ENCODE results near the gene ACYP2.

ACYP2 gene

GRCh38 chr2:54249629-54250028 lies 134.2 kb downstream of the ACYP2 start:
- Histone ChIP-seq H2BK120ac (ENCODE audit: low read depth, low read length) (no peak overlapping the region), H2AK5ac (ENCODE audit: low read length) (no peak overlapping the region), H3K79me1 (ENCODE audit: low read length) (no peaks in the 10 kb centered on the region), H3K27me3 (ENCODE audit: insufficient read depth, low read length, poor library complexity) (peaks cover 2% of the 10 kb centered on the region), H3K79me2 (ENCODE audit: control insufficient read depth, insufficient read depth, low read length) (no peaks in the 10 kb centered on the region), H3K9ac (ENCODE audit: low read length) (no peak overlapping the region), H4K5ac (ENCODE audit: low read length) (no peak overlapping the region), H3K18ac (ENCODE audit: low read length) (no peak overlapping the region), H4K8ac (ENCODE audit: low read depth, low read length) (no peak overlapping the region), H3K4me3 (ENCODE audit: low read length) (no peak overlapping the region), H3K23ac (ENCODE audit: low read length) (no peak overlapping the region), H3K56ac (ENCODE audit: low read length) (no peak overlapping the region), H3K36me3 (ENCODE audit: control insufficient read depth, insufficient read depth, low read length) (no peaks in the 10 kb centered on the region), H2BK5ac (ENCODE audit: low read length) (no peak overlapping the region), H3K27ac (ENCODE audit: low read depth, low read length) (no peak overlapping the region), H3K4ac (ENCODE audit: low read depth, low read length) (no peak overlapping the region), H3K4me1 (ENCODE audit: control insufficient read depth, low read depth, low read length) (no peaks in the 10 kb centered on the region), H2BK15ac (replicated peaks; ENCODE audit: low read depth) (no peak overlapping the region), H3K4me2 (ENCODE audit: low read length) (no peak overlapping the region)
- DNase-seq: no peak

GRCh38 chr2:54254180-54254579 lies 138.8 kb downstream of the ACYP2 start:
- no peak overlapping the region for H3K56ac ChIP-seq (ENCODE audit: low read length)
- no peak overlapping the region for H2BK5ac ChIP-seq (ENCODE audit: low read length)
- no peak overlapping the region for H4K5ac ChIP-seq (ENCODE audit: low read length)
- no peaks in the 10 kb centered on the region for H3K4me1 ChIP-seq (ENCODE audit: control insufficient read depth, low read depth, low read length)
- no peak for DNase-seq
- H3K36me3 ChIP-seq (ENCODE audit: control insufficient read depth, insufficient read depth, low read length): no peaks in the 10 kb centered on the region
- no peak overlapping the region for H4K8ac ChIP-seq (ENCODE audit: low read depth, low read length)
- no peak overlapping the region for H3K27ac ChIP-seq (ENCODE audit: low read depth, low read length)
- H3K9ac ChIP-seq (ENCODE audit: low read length): no peak overlapping the region
- no peak overlapping the region for H2AK5ac ChIP-seq (ENCODE audit: low read length)
- H2BK120ac ChIP-seq (ENCODE audit: low read depth, low read length): no peak overlapping the region
- no peaks in the 10 kb centered on the region for H3K79me1 ChIP-seq (ENCODE audit: low read length)
- no peak overlapping the region for H3K23ac ChIP-seq (ENCODE audit: low read length)
- no peak overlapping the region for H3K18ac ChIP-seq (ENCODE audit: low read length)
- peaks cover 2% of the 10 kb centered on the region for H3K27me3 ChIP-seq (ENCODE audit: insufficient read depth, low read length, poor library complexity)
- H3K79me2 ChIP-seq (ENCODE audit: control insufficient read depth, insufficient read depth, low read length): no peaks in the 10 kb centered on the region
- H3K4ac ChIP-seq (ENCODE audit: low read depth, low read length): no peak overlapping the region
- H3K4me3 ChIP-seq (ENCODE audit: low read length): no peak overlapping the region
- H3K4me2 ChIP-seq (ENCODE audit: low read length): no peak overlapping the region
- no peak overlapping the region for H2BK15ac ChIP-seq (replicated peaks; ENCODE audit: low read depth)

DNA sequence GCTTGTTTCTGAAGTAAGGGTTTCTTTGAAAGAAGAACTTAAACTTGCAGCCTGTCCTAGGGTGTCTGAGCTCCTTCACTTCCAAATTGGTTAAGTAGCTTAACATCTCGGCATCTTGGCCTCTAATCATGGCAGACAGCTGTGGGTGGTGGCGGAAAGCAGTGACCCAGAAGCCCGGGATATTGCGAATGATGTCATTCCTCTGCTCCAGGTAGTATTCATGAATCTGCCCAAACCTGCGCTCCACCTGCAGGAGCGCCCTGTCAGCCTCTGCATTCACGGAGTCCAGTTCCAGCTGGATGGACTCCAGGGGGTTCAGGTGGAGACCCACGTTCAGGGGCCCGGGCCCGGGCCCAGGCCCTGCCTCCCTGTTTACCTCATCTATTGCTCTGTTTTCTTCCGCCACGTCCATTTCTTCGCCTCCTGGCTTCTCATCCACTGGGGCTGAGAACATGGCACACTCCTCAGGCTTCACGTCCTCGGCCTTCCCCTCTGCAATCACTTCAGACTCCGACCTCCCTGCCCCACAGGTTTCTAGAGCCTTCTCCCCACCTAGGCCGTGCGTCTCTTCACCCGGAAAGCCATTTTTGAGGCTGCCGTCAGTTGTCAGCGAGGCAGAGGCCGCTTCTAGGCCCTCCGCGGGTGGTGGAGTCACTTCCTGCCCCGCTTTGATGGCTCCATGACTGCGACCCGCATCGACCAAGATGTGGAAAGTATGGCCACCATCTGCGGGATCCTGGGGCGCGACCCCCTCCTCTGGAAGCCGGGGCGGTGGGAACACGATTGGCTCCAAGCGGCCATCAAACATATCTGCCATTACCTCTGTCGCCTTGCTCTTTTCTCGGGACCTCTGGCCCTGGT lies 140.0 kb downstream of the ACYP2 start:
- Histone ChIP-seq H3K36me3 (ENCODE audit: control insufficient read depth, insufficient read depth, low read length) (no peaks in the 10 kb centered on the region), H3K4me3 (ENCODE audit: low read length) (no peak overlapping the region), H3K79me2 (ENCODE audit: control insufficient read depth, insufficient read depth, low read length) (no peaks in the 10 kb centered on the region), H2AK5ac (ENCODE audit: low read length) (no peak overlapping the region), H3K23ac (ENCODE audit: low read length) (no peak overlapping the region), H3K27ac (ENCODE audit: low read depth, low read length) (no peak overlapping the region), H3K4me2 (ENCODE audit: low read length) (no peak overlapping the region), H4K8ac (ENCODE audit: low read depth, low read length) (no peak overlapping the region), H3K4me1 (ENCODE audit: control insufficient read depth, low read depth, low read length) (no peaks in the 10 kb centered on the region), H3K79me1 (ENCODE audit: low read length) (no peaks in the 10 kb centered on the region), H2BK120ac (ENCODE audit: low read depth, low read length) (no peak overlapping the region), H3K9ac (ENCODE audit: low read length) (no peak overlapping the region), H4K5ac (ENCODE audit: low read length) (no peak overlapping the region), H2BK5ac (ENCODE audit: low read length) (no peak overlapping the region), H3K27me3 (ENCODE audit: insufficient read depth, low read length, poor library complexity) (peaks cover 2% of the 10 kb centered on the region), H3K56ac (ENCODE audit: low read length) (no peak overlapping the region), H3K18ac (ENCODE audit: low read length) (no peak overlapping the region), H2BK15ac (replicated peaks; ENCODE audit: low read depth) (no peak overlapping the region), H3K4ac (ENCODE audit: low read depth, low read length) (no peak overlapping the region)
- no peak for DNase-seq
- no CpG with 5 or more reads among the region's 37 CpGs for WGBS (ENCODE audit: extremely low coverage, insufficient coverage, low lambda C conversion rate)

DNA sequence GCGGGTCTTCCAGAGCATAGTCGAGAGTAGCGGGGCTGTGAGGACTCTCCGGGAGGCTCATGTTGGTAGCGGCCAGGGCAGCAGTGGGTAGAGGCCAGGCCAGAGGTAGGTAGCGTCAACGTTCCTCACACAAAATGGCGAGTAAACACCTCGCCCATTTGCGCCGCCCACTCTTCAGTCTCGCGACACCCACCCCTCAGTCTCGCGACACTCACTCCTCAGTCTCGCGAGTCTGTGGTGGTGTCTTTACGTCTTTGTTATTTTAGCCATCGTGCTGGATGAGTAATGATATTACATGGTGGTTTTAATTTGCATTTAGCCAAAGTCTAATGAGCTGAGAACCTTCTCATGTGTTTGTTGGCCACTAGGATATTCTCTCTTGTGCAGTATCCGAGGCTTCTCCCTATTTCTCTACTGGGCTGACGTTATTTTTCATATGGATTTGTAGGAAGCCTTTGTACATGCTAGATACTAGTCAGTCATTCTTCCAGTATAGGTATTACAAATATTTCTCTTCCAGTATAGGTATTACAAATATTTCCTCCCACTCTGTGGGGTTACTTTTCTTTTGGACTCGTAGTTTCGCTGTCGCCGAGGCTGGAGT lies 140.8 kb downstream of the ACYP2 start, which contains the start of gene TSPYL6:
TSPYL6 (minus strand) TSS at position 139 of the 604 bp plus-strand sequence; CDS start at position 61, 78 bp downstream.
- Histone ChIP-seq H3K79me1 (ENCODE audit: low read length) (no peaks in the 10 kb centered on the region), H3K4me2 (ENCODE audit: low read length) (no peak within 1 kb of the TSS), H2BK120ac (ENCODE audit: low read depth, low read length) (no peak within 1 kb of the TSS), H2BK5ac (ENCODE audit: low read length) (no peak within 1 kb of the TSS), H3K79me2 (ENCODE audit: control insufficient read depth, insufficient read depth, low read length) (no peaks in the 10 kb centered on the region), H2AK5ac (ENCODE audit: low read length) (no peak within 1 kb of the TSS), H4K5ac (ENCODE audit: low read length) (no peak within 1 kb of the TSS), H3K4ac (ENCODE audit: low read depth, low read length) (no peak within 1 kb of the TSS), H3K4me3 (ENCODE audit: low read length) (no peak within 1 kb of the TSS), H3K18ac (ENCODE audit: low read length) (no peak within 1 kb of the TSS), H4K8ac (ENCODE audit: low read depth, low read length) (no peak within 1 kb of the TSS), H3K36me3 (ENCODE audit: control insufficient read depth, insufficient read depth, low read length) (no peaks in the 10 kb centered on the region), H2BK15ac (replicated peaks; ENCODE audit: low read depth) (no peak within 1 kb of the TSS), H3K27me3 (ENCODE audit: insufficient read depth, low read length, poor library complexity) (peaks cover 2% of the 10 kb centered on the region), H3K9ac (ENCODE audit: low read length) (no peak within 1 kb of the TSS), H3K23ac (ENCODE audit: low read length) (no peak within 1 kb of the TSS), H3K4me1 (ENCODE audit: control insufficient read depth, low read depth, low read length) (no peaks in the 10 kb centered on the region), H3K27ac (ENCODE audit: low read depth, low read length) (no peak within 1 kb of the TSS), H3K56ac (ENCODE audit: low read length) (no peak within 1 kb of the TSS)
- WGBS (ENCODE audit: extremely low coverage, insufficient coverage, low lambda C conversion rate): no CpG with 5 or more reads among the region's 25 CpGs
- DNase-seq: no peak

DNA sequence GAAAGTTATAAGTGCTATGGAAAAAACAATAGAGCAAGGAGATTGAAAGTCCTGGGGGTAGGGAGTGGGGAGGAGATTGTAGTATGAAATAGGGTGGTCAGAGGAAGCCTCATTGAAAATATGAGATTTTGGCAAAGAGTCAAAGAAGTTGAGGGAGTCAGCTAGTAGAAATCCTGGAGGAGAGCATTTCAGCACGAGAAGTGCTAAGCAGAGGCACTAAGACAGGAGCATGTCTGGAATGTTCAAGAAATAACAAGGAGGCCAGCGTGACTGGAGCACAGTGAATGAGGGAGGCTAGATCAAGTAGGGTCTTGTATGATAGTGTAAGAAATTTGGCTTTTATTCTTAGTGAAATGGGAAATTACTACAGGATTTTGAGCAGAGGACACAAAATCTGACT lies 142.8 kb downstream of the ACYP2 start:
- no CpG with 5 or more reads among the region's 2 CpGs for WGBS (ENCODE audit: extremely low coverage, insufficient coverage, low lambda C conversion rate)
- Histone ChIP-seq H3K4ac (ENCODE audit: low read depth, low read length) (no peak overlapping the region), H3K79me1 (ENCODE audit: low read length) (no peaks in the 10 kb centered on the region), H3K79me2 (ENCODE audit: control insufficient read depth, insufficient read depth, low read length) (no peaks in the 10 kb centered on the region), H3K18ac (ENCODE audit: low read length) (no peak overlapping the region), H2AK5ac (ENCODE audit: low read length) (no peak overlapping the region), H3K4me2 (ENCODE audit: low read length) (no peak overlapping the region), H4K5ac (ENCODE audit: low read length) (no peak overlapping the region), H2BK120ac (ENCODE audit: low read depth, low read length) (no peak overlapping the region), H3K23ac (ENCODE audit: low read length) (no peak overlapping the region), H3K4me3 (ENCODE audit: low read length) (no peak overlapping the region), H3K27ac (ENCODE audit: low read depth, low read length) (no peak overlapping the region), H3K56ac (ENCODE audit: low read length) (no peak overlapping the region), H3K4me1 (ENCODE audit: control insufficient read depth, low read depth, low read length) (no peaks in the 10 kb centered on the region), H4K8ac (ENCODE audit: low read depth, low read length) (no peak overlapping the region), H3K36me3 (ENCODE audit: control insufficient read depth, insufficient read depth, low read length) (no peaks in the 10 kb centered on the region), H2BK15ac (replicated peaks; ENCODE audit: low read depth) (no peak overlapping the region), H3K9ac (ENCODE audit: low read length) (no peak overlapping the region), H2BK5ac (ENCODE audit: low read length) (no peak overlapping the region), H3K27me3 (ENCODE audit: insufficient read depth, low read length, poor library complexity) (no peaks in the 10 kb centered on the region)
- no peak for DNase-seq
